ENCODE data around the gene ACTR1A.

The ACTR1A gene

DNA sequence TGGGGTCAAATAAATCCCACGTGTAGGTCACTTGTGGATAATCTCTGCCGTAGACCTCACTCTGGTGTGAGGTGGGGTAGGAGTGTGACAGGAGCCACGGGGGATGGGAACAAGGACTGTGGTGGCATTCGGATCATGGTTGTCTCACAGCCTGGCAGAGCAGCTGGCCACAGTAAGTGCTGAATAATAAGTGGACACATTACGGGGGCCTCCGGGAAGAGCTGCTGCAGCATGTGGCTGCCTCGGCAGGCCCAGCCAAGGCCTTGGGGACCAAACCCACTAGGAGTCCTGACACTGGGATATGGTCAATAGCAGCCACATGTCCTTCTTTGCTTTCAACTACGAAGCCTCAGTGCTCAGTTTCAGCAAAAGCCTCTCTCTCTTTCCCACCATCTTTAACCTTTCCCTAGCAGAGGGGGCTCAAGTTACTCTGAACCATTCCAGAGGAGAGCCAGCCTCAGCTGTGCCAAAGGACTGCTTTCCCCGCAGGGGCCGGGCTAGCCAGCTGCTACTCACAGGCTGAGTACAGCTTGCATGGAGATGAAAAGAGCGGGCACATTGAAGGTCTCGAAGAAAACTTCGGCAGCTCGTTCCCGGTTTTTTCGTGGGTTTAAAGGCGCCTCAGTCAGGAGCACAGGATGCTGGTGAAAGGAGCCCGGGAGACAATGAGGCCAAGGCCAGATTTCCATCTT is 17.3 kb downstream of the ACTR1A start:
- no peak overlapping the region for H4K91ac ChIP-seq (ENCODE audit: low read length)
- H3K4me3 ChIP-seq (ENCODE audit: insufficient read depth in 1 of 2, low read depth in 1 of 2, low read length in 2 of 2): no peak overlapping the region
- no peak overlapping the region for H3K4ac ChIP-seq (ENCODE audit: low read depth in 1 of 2, low read length in 2 of 2)
- no peaks in the 10 kb centered on the region for H3K4me1 ChIP-seq (ENCODE audit: control insufficient read depth, insufficient read depth, low read depth, low read length)
- no peaks in the 10 kb centered on the region for H3K9me3 ChIP-seq (ENCODE audit: control insufficient read depth, low read length)
- no peak overlapping the region for H2BK12ac ChIP-seq (ENCODE audit: low read length in 2 of 2)
- no peak overlapping the region for H3K23ac ChIP-seq (ENCODE audit: low read length in 2 of 2)
- H2BK120ac ChIP-seq (ENCODE audit: low read depth, low read length): no peak overlapping the region
- no peak overlapping the region for H3K27ac ChIP-seq (ENCODE audit: low read length, poor library complexity, severe bottlenecking)
- no peak overlapping the region for H2AFZ ChIP-seq (ENCODE audit: low read depth, low read length)
- H3K9ac ChIP-seq (ENCODE audit: low read length): no peak overlapping the region
- H3K14ac ChIP-seq (ENCODE audit: low read length in 2 of 2): no peak overlapping the region
- H3K79me1 ChIP-seq (replicated peaks; ENCODE audit: low read length, poor library complexity, severe bottlenecking): peaks cover 38% of the 10 kb centered on the region
- H4K8ac ChIP-seq (ENCODE audit: low read length): no peak overlapping the region
- no peak overlapping the region for H3K18ac ChIP-seq (ENCODE audit: low read depth in 1 of 2, low read length in 2 of 2)
- H2BK5ac ChIP-seq (ENCODE audit: low read depth, low read length, poor library complexity, severe bottlenecking): no peak overlapping the region
- 91% methylated on average over 18 of the region's 18 CpGs for WGBS
- H3K36me3 ChIP-seq (ENCODE audit: control insufficient read depth in 1 of 2, insufficient read depth in 2 of 2, low read depth in 1 of 2, low read length in 2 of 2): peaks cover 86 to 96% of the 10 kb centered on the region in 2 experiments
- H2BK15ac ChIP-seq (ENCODE audit: low read depth, poor library complexity, severe bottlenecking): no peak overlapping the region
- no peak overlapping the region for H2AK5ac ChIP-seq (ENCODE audit: low read length, severe bottlenecking)
- no peak for DNase-seq
- H3K27me3 ChIP-seq (ENCODE audit: control insufficient read depth in 1 of 2, insufficient read depth in 1 of 2, low read length in 2 of 2): no peaks in the 10 kb centered on the region
- H3K4me2 ChIP-seq (ENCODE audit: low read length, poor library complexity, severe bottlenecking): no peak overlapping the region

DNA sequence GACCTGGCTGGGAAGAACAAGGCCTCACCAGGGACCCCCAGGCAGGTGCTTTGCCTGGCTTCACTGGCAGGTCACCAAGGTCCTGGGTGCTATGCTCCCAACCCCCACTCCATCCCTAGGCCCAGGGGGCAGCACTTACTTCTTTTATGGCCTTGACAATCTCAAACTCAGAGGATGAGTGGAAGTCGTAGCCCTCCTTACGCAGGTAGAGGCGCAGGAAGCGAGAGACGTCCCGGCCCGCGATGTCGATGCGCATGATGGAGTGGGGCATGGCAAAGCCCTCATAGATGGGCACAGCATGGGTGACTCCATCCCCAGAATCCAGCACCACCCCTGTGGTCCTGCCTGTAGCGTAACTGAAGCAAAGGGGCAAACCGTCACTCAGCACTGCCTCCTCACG is 18.5 kb downstream of the ACTR1A start:
- no peak overlapping the region for H3K4ac ChIP-seq (ENCODE audit: low read depth in 1 of 2, low read length in 2 of 2)
- H3K18ac ChIP-seq (ENCODE audit: low read depth in 1 of 2, low read length in 2 of 2): no peak overlapping the region
- no peak overlapping the region for H4K91ac ChIP-seq (ENCODE audit: low read length)
- no peak overlapping the region for H2AK5ac ChIP-seq (ENCODE audit: low read length, severe bottlenecking)
- peaks cover 98% of the 10 kb centered on the region in 2 experiments for H3K36me3 ChIP-seq (ENCODE audit: control insufficient read depth in 1 of 2, insufficient read depth in 2 of 2, low read depth in 1 of 2, low read length in 2 of 2)
- no peak overlapping the region for H2BK15ac ChIP-seq (ENCODE audit: low read depth, poor library complexity, severe bottlenecking)
- no peaks in the 10 kb centered on the region for H3K4me1 ChIP-seq (ENCODE audit: control insufficient read depth, insufficient read depth, low read depth, low read length)
- no peaks in the 10 kb centered on the region for H3K9me3 ChIP-seq (ENCODE audit: control insufficient read depth, low read length)
- no peak overlapping the region for H3K9ac ChIP-seq (ENCODE audit: low read length)
- DNase-seq: no peak
- no peaks in the 10 kb centered on the region for H3K27me3 ChIP-seq (ENCODE audit: control insufficient read depth in 1 of 2, insufficient read depth in 1 of 2, low read length in 2 of 2)
- WGBS: 99% methylated on average over 13 of the region's 13 CpGs
- peaks cover 38% of the 10 kb centered on the region for H3K79me1 ChIP-seq (replicated peaks; ENCODE audit: low read length, poor library complexity, severe bottlenecking)
- no peak overlapping the region for H2AFZ ChIP-seq (ENCODE audit: low read depth, low read length)
- H3K27ac ChIP-seq (ENCODE audit: low read length, poor library complexity, severe bottlenecking): no peak overlapping the region
- H2BK5ac ChIP-seq (ENCODE audit: low read depth, low read length, poor library complexity, severe bottlenecking): no peak overlapping the region
- H3K4me2 ChIP-seq (ENCODE audit: low read length, poor library complexity, severe bottlenecking): no peak overlapping the region
- H4K8ac ChIP-seq (ENCODE audit: low read length): no peak overlapping the region
- H2BK12ac ChIP-seq (ENCODE audit: low read length in 2 of 2): no peak overlapping the region
- H3K4me3 ChIP-seq (ENCODE audit: insufficient read depth in 1 of 2, low read depth in 1 of 2, low read length in 2 of 2): no peak overlapping the region
- H2BK120ac ChIP-seq (ENCODE audit: low read depth, low read length): no peak overlapping the region
- no peak overlapping the region for H3K14ac ChIP-seq (ENCODE audit: low read length in 2 of 2)
- no peak overlapping the region for H3K23ac ChIP-seq (ENCODE audit: low read length in 2 of 2)

DNA sequence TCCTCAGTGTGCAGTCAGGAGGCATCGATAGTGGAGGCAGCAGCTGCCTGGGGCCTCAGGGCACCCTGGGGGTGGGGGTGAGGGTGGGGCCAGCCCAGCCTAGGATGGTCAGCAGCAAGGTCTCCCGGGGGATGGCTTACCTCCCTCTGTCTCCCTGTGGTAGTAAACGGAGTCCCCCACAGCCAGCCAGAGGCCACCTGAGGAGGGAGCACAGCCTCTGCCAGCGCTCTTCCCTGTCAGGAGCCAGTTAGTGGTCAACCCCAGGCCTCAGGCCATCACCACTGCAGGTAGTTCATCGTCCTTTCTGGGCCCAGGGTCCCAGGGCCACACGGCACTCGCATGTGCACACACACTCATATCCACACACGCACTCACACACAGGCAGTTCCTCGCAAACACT is 22.1 kb downstream of the ACTR1A start:
- no peak overlapping the region for H4K8ac ChIP-seq (ENCODE audit: low read length)
- no peak overlapping the region for H3K4me3 ChIP-seq (ENCODE audit: insufficient read depth in 1 of 2, low read depth in 1 of 2, low read length in 2 of 2)
- no peaks in the 10 kb centered on the region for H3K27me3 ChIP-seq (ENCODE audit: control insufficient read depth in 1 of 2, insufficient read depth in 1 of 2, low read length in 2 of 2)
- no peak overlapping the region for H2BK15ac ChIP-seq (ENCODE audit: low read depth, poor library complexity, severe bottlenecking)
- no peak overlapping the region for H2AK5ac ChIP-seq (ENCODE audit: low read length, severe bottlenecking)
- no peak overlapping the region for H4K91ac ChIP-seq (ENCODE audit: low read length)
- H3K79me1 ChIP-seq (replicated peaks; ENCODE audit: low read length, poor library complexity, severe bottlenecking): peaks cover 21% of the 10 kb centered on the region
- H3K36me3 ChIP-seq (ENCODE audit: control insufficient read depth in 1 of 2, insufficient read depth in 2 of 2, low read depth in 1 of 2, low read length in 2 of 2): peaks cover 66 to 69% of the 10 kb centered on the region in 2 experiments
- no peaks in the 10 kb centered on the region for H3K9me3 ChIP-seq (ENCODE audit: control insufficient read depth, low read length)
- no peak overlapping the region for H3K23ac ChIP-seq (ENCODE audit: low read length in 2 of 2)
- H3K4me1 ChIP-seq (ENCODE audit: control insufficient read depth, insufficient read depth, low read depth, low read length): peaks cover 2% of the 10 kb centered on the region
- H2BK12ac ChIP-seq (ENCODE audit: low read length in 2 of 2): no peak overlapping the region
- H3K4me2 ChIP-seq (ENCODE audit: low read length, poor library complexity, severe bottlenecking): no peak overlapping the region
- no peak overlapping the region for H3K9ac ChIP-seq (ENCODE audit: low read length)
- DNase-seq: no peak
- no peak overlapping the region for H3K18ac ChIP-seq (ENCODE audit: low read depth in 1 of 2, low read length in 2 of 2)
- no peak overlapping the region for H3K27ac ChIP-seq (ENCODE audit: low read length, poor library complexity, severe bottlenecking)
- H2BK120ac ChIP-seq (ENCODE audit: low read depth, low read length): no peak overlapping the region
- no peak overlapping the region for H2AFZ ChIP-seq (ENCODE audit: low read depth, low read length)
- no peak overlapping the region for H3K4ac ChIP-seq (ENCODE audit: low read depth in 1 of 2, low read length in 2 of 2)
- H2BK5ac ChIP-seq (ENCODE audit: low read depth, low read length, poor library complexity, severe bottlenecking): no peak overlapping the region
- no peak overlapping the region for H3K14ac ChIP-seq (ENCODE audit: low read length in 2 of 2)
- WGBS: 99% methylated on average over 9 of the region's 9 CpGs

DNA sequence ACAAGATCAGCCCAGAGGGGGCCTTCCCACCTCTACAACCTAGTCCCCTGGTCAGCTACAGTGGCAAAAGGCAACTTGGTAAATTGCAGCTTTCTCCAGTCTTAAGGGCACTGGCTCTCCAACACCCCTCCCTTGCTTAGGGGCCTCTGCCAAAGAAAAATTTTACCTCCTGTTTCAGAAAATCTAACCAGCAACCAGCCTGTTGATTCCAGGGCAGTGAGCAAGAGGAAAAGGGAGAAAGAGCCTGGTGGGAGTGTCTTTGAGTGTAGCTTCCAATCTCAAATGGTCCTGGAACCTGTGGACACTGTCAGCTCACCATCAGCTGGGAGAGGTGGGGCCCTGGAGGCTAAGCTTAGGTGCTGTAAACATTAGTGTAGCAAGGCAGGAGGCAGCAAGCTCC is 22.9 kb downstream of the ACTR1A start:
- no peak overlapping the region for H2AK5ac ChIP-seq (ENCODE audit: low read length, severe bottlenecking)

More for the DNA sequence above, 22.9 kb downstream of the ACTR1A start:
- Histone ChIP-seq H3K27ac (ENCODE audit: low read length, poor library complexity, severe bottlenecking) (no peak overlapping the region), H2AFZ (ENCODE audit: low read depth, low read length) (no peak overlapping the region), H2BK15ac (ENCODE audit: low read depth, poor library complexity, severe bottlenecking) (no peak overlapping the region), H4K91ac (ENCODE audit: low read length) (no peak overlapping the region), H3K4me1 (ENCODE audit: control insufficient read depth, insufficient read depth, low read depth, low read length) (peaks cover 2% of the 10 kb centered on the region), H3K79me1 (replicated peaks; ENCODE audit: low read length, poor library complexity, severe bottlenecking) (peaks cover 14% of the 10 kb centered on the region), H4K8ac (ENCODE audit: low read length) (no peak overlapping the region), H3K27me3 (ENCODE audit: control insufficient read depth in 1 of 2, insufficient read depth in 1 of 2, low read length in 2 of 2) (no peaks in the 10 kb centered on the region), H2BK5ac (ENCODE audit: low read depth, low read length, poor library complexity, severe bottlenecking) (no peak overlapping the region), H2BK120ac (ENCODE audit: low read depth, low read length) (no peak overlapping the region), H3K9me3 (ENCODE audit: control insufficient read depth, low read length) (no peaks in the 10 kb centered on the region), H2BK12ac (ENCODE audit: low read length in 2 of 2) (no peak overlapping the region), H3K4me2 (ENCODE audit: low read length, poor library complexity, severe bottlenecking) (no peak overlapping the region), H3K18ac (ENCODE audit: low read depth in 1 of 2, low read length in 2 of 2) (no peak overlapping the region), H3K36me3 (ENCODE audit: control insufficient read depth in 1 of 2, insufficient read depth in 2 of 2, low read depth in 1 of 2, low read length in 2 of 2) (peaks cover 59 to 62% of the 10 kb centered on the region in 2 experiments), H3K23ac (ENCODE audit: low read length in 2 of 2) (no peak overlapping the region), H3K14ac (ENCODE audit: low read length in 2 of 2) (no peak overlapping the region), H3K4me3 (ENCODE audit: insufficient read depth in 1 of 2, low read depth in 1 of 2, low read length in 2 of 2) (no peak overlapping the region), H3K9ac (ENCODE audit: low read length) (no peak overlapping the region), H3K4ac (ENCODE audit: low read depth in 1 of 2, low read length in 2 of 2) (no peak overlapping the region)
- DNase-seq: no peak
